EH (cell line): ENCODE data around the gene GRIN2A.

Source experiments
- DNase-seq: peaks from one replicate; pipeline ENCODE4 v3.0.0-alpha.2; 2015; ENCODE audit warnings: low read depth

The GRIN2A gene

DNA sequence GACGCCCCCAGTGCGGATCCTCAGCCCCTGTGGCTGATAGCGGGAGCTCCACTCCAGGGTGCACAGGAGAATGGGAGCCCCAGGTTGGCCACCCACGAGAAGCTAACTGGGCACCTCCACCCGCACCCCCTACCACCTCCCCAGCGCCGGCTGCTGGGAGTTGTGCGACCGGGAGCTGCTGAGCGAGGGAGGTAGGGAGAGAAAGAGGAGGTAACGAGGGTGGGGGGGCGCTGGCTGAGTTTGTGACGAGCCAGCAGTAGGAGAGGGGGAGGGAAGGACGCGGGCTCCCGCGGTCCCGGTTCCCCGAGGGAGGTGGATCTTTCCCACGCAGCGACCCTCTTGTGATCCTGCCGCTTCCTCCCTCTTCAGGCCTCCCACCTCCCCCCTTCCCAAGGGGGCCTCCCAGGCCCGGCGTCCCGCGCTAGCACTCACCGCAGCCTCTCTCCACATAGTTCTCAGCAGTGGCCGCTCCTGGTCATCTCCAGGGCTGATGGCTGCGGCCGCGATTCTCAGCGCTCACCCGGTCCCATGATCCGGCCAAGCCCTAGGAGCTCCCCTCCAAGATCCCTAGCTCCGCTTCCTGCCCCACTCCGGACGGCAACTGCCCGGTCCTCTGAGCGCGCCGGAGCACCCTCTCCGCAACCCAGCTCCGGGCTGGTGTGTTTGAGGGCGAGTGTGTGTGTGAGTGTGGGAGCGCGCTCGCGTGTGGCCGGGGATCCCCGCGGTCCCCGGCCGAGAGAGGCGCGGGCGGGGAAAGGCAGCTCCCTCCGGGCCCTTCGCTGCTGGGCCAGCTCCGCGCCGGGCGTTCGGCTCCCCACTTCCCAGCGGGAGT is at the start of gene GRIN2A:
Gene GRIN2A (minus strand): TSS at position 207 of the 832 bp plus-strand sequence. CDS start 2,017 bp downstream, outside the sequence.
- DNase-seq, result peak; percentile 19

DNA sequence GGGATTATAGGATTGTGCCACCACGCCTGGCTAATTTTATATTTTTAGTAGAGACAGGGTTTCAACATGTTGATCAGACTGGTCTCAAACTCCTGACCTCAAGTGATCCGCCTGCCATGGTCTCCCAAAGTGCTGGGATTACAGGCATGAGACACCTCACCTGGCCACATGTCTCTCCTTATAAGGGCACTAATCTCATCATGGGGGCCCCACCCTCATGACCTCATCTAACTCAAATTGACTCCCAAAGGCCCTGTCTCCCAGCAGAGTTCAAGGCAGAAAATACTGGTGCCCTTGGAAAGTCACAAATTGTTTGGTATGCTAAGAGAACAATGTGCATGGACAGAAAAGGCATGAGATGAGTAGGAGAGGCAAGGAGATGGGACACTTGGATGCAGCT is 49.3 kb upstream of the GRIN2A start:
- no peak for DNase-seq

DNA sequence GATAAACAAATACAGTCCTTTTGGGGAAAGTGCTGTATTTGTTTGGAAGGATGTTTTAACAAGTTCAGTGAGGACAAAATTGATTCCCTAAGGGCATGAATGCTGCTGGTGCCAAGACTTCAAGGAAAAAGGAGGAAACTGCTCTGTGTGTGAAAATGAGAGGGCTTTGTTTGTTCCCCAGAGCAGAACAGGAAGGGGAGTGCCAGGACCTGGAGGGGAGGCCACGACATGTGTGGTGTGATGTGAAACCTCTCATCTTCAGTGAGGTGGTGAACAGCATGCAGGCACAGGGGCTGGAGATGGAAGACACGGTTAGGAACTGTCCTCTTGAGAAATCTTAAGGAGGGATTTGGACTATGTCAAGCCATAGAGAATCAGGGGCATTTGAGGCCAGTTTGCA is 46.6 kb upstream of the GRIN2A start:
- no peak for DNase-seq

DNA sequence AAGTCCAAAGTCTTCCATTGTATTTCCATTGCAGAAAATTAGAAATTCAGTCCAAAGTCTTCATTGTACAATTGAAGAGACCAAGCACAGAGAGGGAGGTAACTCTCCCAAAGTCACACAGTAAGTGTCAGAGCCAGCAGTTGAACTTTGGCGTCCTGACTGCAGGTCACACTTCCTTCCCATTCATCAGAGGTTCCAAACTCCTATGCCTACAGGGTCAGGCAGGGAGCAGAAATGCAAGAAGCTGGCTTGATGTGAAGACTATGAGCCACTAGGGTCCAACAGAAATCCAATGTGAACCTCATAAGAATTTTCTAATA is 44.7 kb upstream of the GRIN2A start:
- no peak for DNase-seq

DNA sequence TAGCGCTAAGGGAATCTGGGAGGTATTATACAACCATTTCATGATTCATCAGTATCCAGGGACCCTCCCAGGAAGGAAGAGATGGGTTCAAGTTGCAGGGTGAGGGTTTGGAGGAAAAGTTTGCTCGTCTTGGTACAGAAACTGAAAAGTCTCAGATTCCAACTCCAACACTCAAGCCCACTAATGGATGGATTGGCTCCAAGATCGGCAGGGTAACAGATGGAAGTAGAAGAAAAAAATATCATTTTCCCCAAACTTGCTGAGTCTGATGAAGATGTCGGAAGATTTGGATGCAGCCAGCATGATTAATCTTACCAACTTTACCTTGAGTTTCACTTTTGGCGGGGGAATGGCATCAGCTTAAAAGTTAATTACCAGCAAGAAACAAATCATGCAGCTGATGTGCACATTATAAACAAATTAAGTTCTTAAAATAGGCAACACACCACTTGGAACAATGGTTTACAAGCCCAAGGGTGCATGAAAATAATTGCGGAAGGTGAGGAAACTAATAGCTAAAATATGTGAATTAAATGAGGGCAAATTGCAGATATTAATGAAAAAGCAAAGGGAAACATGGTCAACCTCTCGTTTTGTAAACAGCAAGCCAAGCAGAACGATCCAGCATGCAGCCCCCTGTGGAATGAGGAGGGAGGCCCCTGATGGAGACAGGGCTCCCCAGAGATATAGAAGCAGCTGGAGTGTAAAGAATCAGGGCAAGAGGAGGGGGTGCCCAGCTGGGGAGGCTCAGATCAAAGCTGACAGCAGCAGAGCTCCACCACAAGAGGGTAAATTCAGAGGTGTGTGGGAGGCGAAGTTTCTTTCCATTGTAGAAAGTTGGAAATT is 44.1 kb upstream of the GRIN2A start:
- DNase-seq, result no peak

DNA sequence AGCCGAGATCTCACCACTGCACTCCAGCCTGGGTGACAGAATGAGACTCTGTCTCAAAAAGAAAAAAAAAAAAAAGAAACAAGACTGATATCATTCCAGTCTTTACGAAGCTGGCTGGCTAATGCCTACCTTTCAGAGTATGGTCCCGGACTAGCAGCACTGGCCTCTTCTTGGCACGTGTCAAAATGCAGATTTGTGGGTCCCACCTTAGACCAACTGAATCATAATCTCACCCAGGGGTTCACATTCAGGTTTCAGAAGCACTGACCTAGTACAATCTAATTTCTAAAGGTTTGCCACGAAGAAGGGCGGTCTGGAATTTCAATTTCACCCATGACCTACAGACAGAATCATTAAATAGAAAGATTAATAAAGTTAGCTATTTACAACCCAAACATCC is 43.4 kb upstream of the GRIN2A start:
- no peak for DNase-seq

DNA sequence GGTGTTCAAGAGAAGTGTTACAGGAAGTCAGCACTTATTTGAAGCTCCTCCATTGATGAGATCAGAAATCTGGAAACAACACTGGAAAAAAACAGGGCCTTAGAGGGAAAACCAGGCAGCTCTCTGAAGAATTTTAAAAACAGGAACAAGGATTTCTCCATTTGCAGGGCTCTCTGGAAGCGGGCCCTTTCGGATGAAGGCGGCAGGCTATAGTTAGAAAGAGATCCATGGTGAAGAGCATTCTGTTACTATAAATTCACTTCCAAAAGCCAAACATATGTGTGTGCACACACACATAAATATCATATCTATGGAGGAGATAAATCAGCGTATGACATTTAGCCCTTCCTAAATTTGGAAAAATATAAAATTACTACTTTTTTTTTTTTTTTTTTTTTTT is 42.6 kb upstream of the GRIN2A start:
- no peak for DNase-seq

DNA sequence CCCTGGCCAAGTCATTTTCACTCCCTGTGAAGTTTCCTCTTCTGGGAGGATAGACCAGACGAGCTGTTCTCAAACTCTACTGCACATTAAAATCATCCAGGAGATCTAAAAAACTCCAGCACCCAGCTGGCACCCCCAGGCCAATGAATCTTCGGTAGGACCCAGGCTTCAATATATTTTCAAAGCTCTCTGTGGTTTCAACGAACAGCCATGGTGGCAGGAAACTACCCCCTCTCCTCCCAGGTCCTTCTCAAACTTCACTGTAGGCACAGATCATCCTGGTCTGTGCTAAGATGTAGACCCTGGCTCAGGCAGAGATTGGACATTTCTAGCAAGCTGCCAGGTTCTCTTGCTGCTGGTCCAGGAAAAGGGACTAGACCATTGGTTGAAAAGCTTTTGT is 38.7 kb upstream of the GRIN2A start:
- DNase-seq, result no peak

DNA sequence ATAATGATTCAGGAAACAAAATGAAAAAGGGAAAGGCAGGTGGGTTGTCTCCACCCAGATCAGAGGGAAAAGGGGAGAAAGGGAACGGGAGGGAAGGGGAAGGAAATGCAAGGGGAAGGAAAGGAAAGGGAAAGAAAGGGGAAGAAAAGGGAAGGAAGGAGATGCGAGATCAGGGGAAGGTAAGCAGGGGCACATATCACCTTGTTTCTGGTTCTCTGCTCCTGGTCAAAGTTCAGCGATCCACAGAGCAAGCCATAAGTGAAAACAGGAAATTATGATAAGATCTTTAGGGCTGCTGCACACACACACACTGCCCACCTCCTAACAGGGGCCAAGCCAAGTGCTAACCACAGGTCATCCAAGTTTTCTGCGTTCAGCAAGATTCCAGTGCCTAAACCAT is 37.5 kb upstream of the GRIN2A start:
- no peak for DNase-seq

DNA sequence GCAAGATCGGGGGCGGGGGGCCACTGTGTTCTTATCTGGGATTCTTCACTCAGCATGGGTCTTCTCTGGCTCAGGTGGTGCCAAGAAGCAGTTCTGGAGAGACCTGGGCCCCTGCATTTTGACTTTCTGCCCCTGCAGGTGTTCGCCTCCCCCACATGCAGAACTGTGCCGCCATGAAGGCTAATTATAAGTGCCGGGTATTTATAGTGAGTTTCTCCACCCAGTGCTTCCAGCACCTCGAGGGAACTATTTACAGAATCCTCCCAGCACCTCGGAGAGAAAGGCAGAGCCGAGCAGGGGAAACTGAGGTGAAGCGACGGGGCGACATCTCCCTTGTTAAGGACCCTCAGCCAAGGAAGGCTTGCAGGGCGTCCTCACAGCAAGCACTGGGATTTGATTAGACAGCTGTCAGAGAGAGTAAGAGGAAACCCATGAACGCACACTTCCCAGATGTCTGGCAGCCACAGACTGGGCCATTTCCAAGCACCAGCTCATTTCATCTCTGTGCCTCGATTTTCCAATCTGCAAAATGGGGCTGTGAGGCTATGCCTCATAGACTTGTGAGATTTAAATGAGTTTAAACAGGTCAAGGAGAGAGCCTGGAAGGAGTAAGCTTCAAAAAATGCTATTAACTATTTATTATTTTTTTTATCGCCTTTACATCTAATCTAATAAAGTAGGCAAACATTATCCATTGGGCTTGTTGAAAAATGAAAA is 36.4 kb upstream of the GRIN2A start:
- no peak for DNase-seq

DNA sequence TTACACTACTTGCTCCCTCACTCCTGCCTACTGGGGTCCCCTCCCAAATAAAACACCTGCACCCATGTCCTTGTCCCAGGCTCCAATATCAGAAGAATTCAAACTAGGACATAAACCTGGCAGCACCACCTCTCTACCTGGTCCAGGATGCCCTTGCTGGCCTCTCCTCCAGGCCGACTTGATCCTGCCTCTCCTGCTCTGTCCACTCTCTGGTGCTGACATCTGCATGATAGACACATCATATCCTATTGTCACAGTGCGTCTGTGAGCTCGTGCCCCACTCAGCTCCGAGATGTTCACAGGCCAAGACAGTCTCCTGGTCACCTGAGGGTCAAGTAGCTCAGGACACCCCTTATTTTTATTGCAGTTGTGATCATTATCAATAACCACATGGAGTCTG is 31.5 kb upstream of the GRIN2A start:
- DNase-seq, result no peak

DNA sequence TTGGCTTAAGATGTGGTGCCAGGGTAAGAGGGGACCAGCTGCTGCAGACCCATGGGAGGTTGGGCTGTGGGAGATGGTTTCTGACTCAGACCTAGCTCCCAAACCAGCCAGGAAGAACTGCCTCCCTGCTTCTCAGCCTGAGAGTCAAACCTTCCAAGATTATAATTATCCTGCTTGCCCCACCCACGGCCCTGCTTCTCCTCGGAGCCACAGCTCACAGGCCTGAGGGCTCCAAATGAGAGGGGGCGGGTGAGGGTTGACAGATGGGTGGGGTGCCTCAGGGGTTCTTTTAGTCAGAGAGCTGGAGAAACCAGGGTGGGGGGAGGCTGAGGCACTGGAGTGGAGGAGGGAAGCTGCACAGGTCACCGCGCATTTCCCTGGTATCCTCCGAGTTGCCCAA is 28.7 kb upstream of the GRIN2A start:
- no peak for DNase-seq

DNA sequence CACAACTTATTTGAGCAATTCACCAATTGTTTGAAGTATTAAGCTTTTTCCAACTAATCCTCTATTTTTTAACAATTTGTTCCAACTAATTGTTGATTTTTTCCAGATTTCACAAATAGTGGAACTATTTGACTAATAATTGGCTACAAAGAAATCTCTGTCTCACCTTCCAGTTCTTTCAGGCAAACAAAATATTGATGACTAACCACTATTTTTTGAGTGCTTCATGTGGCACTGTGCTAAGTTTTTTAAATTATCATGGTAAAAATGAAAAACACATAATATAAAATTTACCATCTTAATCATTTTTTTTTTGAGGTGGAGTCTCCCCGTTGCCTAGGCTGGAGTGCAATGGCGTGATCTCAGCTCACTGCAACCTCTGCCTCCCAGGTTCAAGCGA is 24.6 kb upstream of the GRIN2A start:
- no peak for DNase-seq

DNA sequence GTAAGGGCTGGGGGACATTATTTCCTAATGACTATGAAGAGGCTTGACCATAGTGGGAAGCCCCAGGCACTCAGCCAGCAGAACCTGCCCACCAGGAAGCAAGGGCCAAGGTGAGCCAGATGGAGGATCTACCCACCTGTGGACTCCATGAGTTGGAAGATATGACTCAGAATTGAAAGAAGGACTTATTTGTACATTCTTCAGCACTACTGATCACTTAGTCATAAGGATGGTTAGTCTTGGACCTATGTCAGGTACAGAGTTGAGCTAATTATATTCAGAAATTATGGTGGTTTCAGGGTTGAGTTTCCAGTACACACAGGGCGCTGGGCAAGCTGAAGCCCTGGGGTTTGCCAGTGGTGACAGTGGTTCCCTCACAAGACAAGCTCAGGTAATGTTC is 24.0 kb upstream of the GRIN2A start:
- DNase-seq, result no peak

DNA sequence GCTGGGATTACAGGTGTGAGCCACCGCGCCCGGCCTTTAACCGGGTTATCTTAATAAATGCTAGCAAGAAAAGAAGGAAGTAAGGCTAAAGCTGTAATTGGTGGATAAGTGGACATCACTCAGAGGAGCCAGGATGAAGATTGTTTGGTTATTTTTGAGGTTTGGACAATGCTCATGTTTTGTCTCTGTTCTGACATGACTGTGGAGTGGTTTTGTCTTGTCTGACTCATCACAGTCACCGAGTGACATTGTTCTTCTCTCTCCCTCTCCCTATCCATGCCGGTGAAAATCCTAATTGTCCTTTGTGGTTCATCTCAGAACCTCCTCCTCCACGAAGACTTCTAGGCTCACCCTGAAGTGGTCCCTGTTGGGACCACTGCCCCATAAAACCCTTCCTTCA is 23.5 kb upstream of the GRIN2A start:
- DNase-seq, result no peak

DNA sequence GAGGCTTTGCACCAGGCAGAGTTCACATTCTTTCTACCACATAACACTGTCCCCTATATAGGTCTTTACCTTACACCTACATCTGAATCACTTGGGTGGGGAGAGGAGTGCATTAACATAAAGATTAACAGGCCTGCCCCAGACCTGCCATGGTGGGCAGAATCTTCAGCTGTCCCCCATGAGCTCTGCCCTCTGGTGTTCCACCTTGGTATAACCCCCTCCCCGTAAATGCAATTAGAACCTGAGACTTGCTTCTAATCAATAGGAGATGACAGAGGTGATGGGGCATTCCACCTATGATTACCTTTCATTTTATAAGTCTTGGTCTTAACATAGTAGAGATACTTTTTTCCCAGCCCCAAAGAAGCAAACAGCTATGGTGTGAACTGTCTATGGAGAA is 20.4 kb upstream of the GRIN2A start:
- no peak for DNase-seq

DNA sequence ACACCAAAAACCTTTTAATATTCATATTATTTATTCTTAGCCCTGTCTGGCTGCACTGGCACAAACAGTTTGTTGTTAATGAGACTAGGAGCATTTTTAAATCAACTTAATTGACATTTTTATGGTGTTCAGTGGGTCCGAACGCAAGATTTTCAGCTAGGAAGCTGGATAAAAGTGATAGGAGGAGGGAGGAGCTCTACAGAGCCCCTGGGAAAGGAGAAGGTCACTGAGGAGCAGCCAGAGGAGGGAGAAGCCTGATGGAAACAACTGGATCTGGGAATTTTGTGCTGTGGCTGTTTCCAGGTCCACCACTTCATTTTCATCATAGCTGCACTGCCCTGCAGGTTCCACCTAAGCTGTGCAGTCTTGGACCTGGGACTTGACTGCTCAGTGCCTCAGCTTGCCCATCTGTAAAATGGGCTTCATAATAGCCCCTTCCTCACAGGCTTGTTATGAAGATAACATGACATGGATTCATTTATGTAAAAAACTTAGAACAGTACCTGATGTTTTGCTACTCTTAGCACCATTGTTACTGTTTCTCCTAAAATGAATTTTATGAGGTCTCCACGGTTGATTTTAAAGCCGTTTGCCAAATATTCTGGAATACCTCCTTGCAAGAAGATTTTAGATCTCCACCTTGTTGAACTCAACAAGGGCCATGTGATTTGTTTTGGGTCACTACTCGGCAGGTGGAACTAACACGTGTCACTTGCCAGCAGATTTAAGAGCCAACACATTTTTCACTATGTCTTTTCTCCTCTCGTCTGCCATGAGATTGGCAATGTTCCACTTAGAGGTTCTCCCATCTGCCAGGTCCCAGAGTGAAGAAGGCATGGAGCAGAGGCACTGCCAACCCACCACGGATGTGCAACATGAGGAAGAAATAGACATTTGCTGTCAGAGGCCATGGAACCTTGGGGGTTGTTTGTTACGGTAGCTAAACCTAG is 18.7 kb upstream of the GRIN2A start:
- DNase-seq, result no peak

DNA sequence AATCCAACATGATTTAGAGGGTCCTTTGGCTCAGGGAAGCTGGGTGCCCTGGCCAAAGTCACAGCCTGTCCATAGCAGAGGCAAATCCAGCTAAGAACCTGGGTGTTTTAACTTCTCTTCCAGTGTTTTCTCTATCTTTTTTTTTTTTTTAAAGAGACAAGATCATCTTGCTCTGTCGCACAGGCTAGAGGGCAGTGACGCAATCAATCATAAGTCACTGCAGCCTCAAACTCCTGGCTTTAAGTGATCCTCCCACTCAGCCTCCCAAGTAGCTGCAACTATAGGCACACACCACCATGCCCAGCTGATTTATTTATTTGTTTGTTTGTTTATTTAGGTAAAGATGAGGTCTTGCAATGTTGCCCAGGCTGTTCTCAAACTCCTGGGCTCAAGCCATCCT is 14.8 kb upstream of the GRIN2A start:
- no peak for DNase-seq

DNA sequence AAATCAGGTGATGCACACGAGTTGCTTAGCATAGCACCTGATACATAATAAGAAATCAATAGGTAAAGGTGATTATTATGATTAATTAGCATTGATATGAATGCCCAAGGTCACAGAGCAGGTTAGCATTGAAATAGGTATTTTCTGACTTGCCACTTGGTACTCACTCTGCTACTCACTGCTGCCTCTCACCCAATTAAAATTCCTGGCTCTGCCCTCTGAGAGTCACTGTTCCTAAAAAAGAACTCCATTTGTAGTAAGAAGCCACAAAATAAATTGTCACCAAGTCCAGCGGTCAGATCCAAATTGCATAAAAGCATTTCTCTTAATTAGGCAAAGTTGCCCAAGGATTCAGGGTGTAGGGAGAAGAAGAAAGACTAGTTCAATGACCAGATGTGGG is 8.9 kb upstream of the GRIN2A start:
- no peak for DNase-seq

DNA sequence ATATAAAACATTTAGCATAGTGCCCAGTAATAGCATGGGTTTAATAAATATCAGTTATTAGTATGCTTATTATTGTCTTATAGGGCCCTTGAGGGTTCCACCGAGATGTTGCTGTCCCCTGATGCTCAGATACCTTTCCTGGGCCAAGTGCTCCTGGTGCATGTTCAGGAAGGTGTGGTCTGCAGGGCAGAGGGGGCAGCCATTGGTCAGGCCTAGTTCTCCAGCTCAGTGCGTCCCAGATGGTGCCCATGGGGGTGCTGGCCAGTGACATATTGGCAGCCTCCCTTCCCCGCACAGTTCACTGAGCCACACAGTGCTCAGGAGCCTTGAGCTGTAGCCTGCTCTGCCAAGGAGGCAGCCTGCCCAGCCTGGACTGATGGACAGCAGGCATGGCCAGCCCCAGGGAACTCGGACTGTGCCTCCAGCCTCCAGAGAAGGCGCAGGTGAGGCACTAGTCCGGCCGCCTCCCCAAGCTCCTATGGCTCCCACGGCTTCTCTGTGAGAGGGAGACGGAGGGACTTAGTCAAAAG is 7.7 kb upstream of the GRIN2A start:
- DNase-seq, result no peak

DNA sequence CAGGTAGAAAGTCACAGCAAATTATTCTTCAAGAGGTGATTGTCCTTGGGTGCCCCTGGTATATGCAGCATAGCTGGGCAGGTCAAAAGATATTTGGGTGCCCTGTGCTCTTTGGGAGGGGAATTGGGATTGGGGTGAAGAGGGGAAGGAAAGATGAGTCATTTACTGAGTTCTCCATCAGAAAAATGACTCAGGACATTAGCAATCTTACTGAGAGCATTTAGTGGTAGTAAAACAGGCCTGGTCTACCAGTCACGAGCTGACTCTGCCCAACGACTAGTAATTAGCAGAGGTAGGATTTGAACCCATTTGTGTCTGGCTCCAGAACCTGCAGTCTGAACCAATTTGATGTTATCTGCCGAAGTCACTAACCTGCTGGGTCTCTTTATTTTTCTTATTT is 6.0 kb upstream of the GRIN2A start:
- DNase-seq, result peak; percentile 11
